ENCODE results near the gene NOS1.

- TF ChIP-seq CTCF (IDR thresholded peaks at IDR 0.05), result no peak
- TF ChIP-seq POLR2A (IDR thresholded peaks at IDR 0.05), result no peak
- no peak for TF ChIP-seq EP300 (IDR thresholded peaks at IDR 0.05; ENCODE audit: low read depth)
Observed at GRCh38 chr12:117339104-117339503, 22.3 kb downstream of the NOS1 start.

All from transverse colon (tissue), 3 donors.